Endothelial cell of umbilical vein (primary cell): ENCODE results near the gene ENHO.
A peak's percentile ranks its signal among the peaks of the same experiment; 100 is the strongest.

Source experiments
- CTCF ChIP-seq, 2 donors: IDR thresholded peaks; 1 replicate in 1 of 2; 2 replicates in 1 of 2; pipeline ENCODE4 v1.5.1; 2011; ENCODE audit warnings: low read length in 2 of 2, mild to moderate bottlenecking in 2 of 2, moderate library complexity in 2 of 2, control low read depth in 1 of 2, inconsistent platforms in 1 of 2, low read depth in 1 of 2; ENCODE audit not compliant: insufficient read depth in 1 of 2; ENCODE audit errors: extremely low read depth in 1 of 2
- EZH2 ChIP-seq: IDR thresholded peaks from 2 replicates; pipeline ENCODE4 v1.6.1; 2012; ENCODE audit warnings: borderline replicate concordance, low read depth, mild to moderate bottlenecking, moderate library complexity, low read length, inconsistent platforms; ENCODE audit not compliant: severe bottlenecking
- JUN ChIP-seq: IDR thresholded peaks from 2 replicates; pipeline ENCODE4 v1.6.1; 2011; ENCODE audit warnings: borderline replicate concordance, low read depth; ENCODE audit not compliant: insufficient read length, insufficient read depth
- POLR2AphosphoS5 ChIP-seq: IDR thresholded peaks from 2 replicates; pipeline ENCODE4 v1.6.1; 2012; ENCODE audit warnings: low read depth, mild to moderate bottlenecking, control low read depth, low read length, moderate library complexity; ENCODE audit not compliant: insufficient read depth

DNA sequence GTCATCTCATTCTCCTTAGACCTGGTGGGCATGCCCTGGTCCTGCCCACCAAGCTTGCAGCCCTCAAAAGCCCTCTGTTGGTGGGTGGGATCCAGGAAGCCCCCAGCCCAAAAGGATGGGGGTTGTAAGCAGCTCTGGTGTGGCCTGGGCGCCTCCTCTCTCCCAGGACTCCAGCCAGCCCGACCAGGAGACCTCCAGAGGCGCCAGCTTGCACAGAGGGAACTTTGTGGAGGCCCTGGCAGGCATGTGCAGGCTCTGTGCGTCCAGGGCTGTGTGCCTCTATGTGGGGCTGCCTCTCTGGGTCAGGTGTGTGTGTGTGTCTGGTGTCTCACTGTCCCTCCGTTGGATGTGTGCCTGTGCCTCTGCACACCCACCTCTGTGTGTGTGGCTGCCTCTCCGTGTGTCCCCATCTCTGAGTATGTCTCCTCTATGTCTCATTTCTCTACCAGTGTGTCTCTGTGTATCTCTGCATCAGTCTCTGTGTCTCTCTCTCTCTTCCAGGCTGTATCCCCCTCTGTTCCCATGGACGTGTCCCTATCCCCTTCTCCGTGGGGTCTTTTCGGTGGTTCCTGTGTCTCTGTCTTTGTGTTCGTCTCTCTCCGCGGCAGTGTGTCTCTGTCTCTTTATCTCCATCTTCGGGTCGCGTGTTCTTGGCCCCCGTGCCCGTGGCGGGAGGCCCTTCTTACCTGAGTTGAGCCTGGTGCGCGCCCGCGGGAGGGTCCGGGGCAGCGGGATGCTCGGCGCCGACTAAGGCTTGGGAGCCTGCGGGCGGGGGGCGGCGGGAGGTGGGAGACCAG, 501 bp downstream of the ENHO start:
- TF ChIP-seq EZH2 (peak; percentile 48), POLR2AphosphoS5 (no peak), JUN (no peak), CTCF (IDR thresholded peaks at IDR 0.05; ENCODE audit: extremely low read depth in 1 of 2, insufficient read depth in 1 of 2, low read depth in 1 of 2, low read length in 2 of 2) (no peak)
